22Rv1 (cell line): ENCODE results near the gene RHBDD1.

Source experiments
- H3K27ac ChIP-seq: fragments of 450-650 bp; 2 replicates; pipeline ENCODE4 v1.5.1; 2017
- CTCF ChIP-seq: fragments of 450-650 bp; IDR thresholded peaks from 2 replicates; pipeline ENCODE4 v1.5.1; 2017; ENCODE audit warnings: mild to moderate bottlenecking
- ZFX ChIP-seq: fragments of 450-650 bp; IDR thresholded peaks from 2 replicates; pipeline ENCODE4 v1.6.1; 2017; ENCODE audit warnings: antibody characterized with exemption, borderline replicate concordance

Gene RHBDD1

GRCh38 chr2:227013881-227014280, 178.0 kb downstream of the RHBDD1 start:
- H3K27ac ChIP-seq, result no peak overlapping the region
- TF ChIP-seq ZFX, result no peak
- TF ChIP-seq CTCF, result no peak

GRCh38 chr2:227016894-227017293, 181.0 kb downstream of the RHBDD1 start:
- TF ChIP-seq CTCF (no peak), ZFX (no peak)
- H3K27ac ChIP-seq, result no peak overlapping the region

- no peak overlapping the region for H3K27ac ChIP-seq
- TF ChIP-seq CTCF (no peak), ZFX (no peak)
Measured at GRCh38 chr2:227020416-227020815, 184.6 kb downstream of the RHBDD1 start.

- H3K27ac ChIP-seq, result no peak overlapping the region
- TF ChIP-seq CTCF (no peak), ZFX (no peak)
Measured at GRCh38 chr2:227022608-227023007, 186.8 kb downstream of the RHBDD1 start.

GRCh38 chr2:227025510-227025909, 189.7 kb downstream of the RHBDD1 start:
- TF ChIP-seq CTCF, result no peak
- TF ChIP-seq ZFX, result no peak
- no peak overlapping the region for H3K27ac ChIP-seq

GRCh38 chr2:227029426-227030105, 193.7 kb downstream of the RHBDD1 start:
- TF ChIP-seq CTCF, result no peak
- TF ChIP-seq ZFX, result no peak
- no peak overlapping the region for H3K27ac ChIP-seq

- TF ChIP-seq ZFX (no peak), CTCF (no peak)
- H3K27ac ChIP-seq, result no peak overlapping the region
Measured at GRCh38 chr2:227030789-227031188, 194.9 kb downstream of the RHBDD1 start.
